Right lobe of liver (tissue), 4 donors: ENCODE measurements around the gene TGFBI.

Experiments
- POLR2A ChIP-seq: fragments of 450-650 bp; IDR thresholded peaks from one replicate; pipeline ENCODE4 v1.6.1; 2017; ENCODE audit warnings: antibody characterized with exemption, mild to moderate bottlenecking
- TF ChIP-seq, protein P1 (sequence below), 4 donors: fragments of 200-600 bp in 3 of 4; fragments of 450-650 bp in 1 of 4; IDR thresholded peaks; one replicate each; pipeline versions ENCODE4 v1.5.1 to v1.8.0; 2016 to 2022; ENCODE audit warnings: antibody characterized with exemption in 4 of 4, mild to moderate bottlenecking in 2 of 4
- donor health status: DM: no; HTN: no; CAD: no.
- donor health status: DM: no; HTN: no; CAD: no.
- donor health status: DM: no; HTN: yes; CAD: no.

GRCh38 chr5:136070486-136071285, 41.9 kb downstream of the TGFBI start:
- TF ChIP-seq, protein P1, sequence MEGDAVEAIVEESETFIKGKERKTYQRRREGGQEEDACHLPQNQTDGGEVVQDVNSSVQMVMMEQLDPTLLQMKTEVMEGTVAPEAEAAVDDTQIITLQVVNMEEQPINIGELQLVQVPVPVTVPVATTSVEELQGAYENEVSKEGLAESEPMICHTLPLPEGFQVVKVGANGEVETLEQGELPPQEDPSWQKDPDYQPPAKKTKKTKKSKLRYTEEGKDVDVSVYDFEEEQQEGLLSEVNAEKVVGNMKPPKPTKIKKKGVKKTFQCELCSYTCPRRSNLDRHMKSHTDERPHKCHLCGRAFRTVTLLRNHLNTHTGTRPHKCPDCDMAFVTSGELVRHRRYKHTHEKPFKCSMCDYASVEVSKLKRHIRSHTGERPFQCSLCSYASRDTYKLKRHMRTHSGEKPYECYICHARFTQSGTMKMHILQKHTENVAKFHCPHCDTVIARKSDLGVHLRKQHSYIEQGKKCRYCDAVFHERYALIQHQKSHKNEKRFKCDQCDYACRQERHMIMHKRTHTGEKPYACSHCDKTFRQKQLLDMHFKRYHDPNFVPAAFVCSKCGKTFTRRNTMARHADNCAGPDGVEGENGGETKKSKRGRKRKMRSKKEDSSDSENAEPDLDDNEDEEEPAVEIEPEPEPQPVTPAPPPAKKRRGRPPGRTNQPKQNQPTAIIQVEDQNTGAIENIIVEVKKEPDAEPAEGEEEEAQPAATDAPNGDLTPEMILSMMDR (IDR thresholded peaks at IDR 0.05) = no peak
- TF ChIP-seq POLR2A = no peak
